Endothelial cell (in vitro differentiated cells): Measurements from ENCODE around the gene ZMYM2. TPM values are rescaled to one million over a fixed set of nuclear protein-coding genes. Genes with fewer than 3 reads are reported as not detected.

Source experiments
- DNase-seq: peaks from one replicate; pipeline ENCODE4 v3.0.0; 2021; ENCODE audit warnings: low spot score
- H3K27ac Mint-ChIP-seq: one replicate; pipeline ENCODE4 v1.8.0; 2021; ENCODE audit warnings: mixed read lengths, inconsistent platforms; ENCODE audit not compliant: unreplicated experiment
- H3K27me3 Mint-ChIP-seq: one replicate; pipeline ENCODE4 v1.8.0; 2021; ENCODE audit warnings: mild to moderate bottlenecking, moderate library complexity, mixed read lengths, inconsistent platforms; ENCODE audit not compliant: unreplicated experiment
- H3K36me3 Mint-ChIP-seq: one replicate; pipeline ENCODE4 v1.8.0; 2021; ENCODE audit warnings: mild to moderate bottlenecking, low read depth, mixed read lengths, inconsistent platforms; ENCODE audit not compliant: unreplicated experiment
- H3K4me1 Mint-ChIP-seq: one replicate; pipeline ENCODE4 v1.8.0; 2021; ENCODE audit warnings: mild to moderate bottlenecking, mixed read lengths, inconsistent platforms; ENCODE audit not compliant: unreplicated experiment
- H3K4me3 Mint-ChIP-seq: one replicate; pipeline ENCODE4 v1.8.0; 2021; ENCODE audit warnings: mild to moderate bottlenecking, mixed read lengths, inconsistent platforms; ENCODE audit not compliant: unreplicated experiment
- H3K9me3 Mint-ChIP-seq: one replicate; pipeline ENCODE4 v1.8.0; 2021; ENCODE audit warnings: mixed read lengths, inconsistent platforms; ENCODE audit not compliant: unreplicated experiment
- total RNA-seq: library from RNA; stranded (reverse); fragmentation: NEBNext Ultra II Directional; extraction: Animal tissue kit (Norgen Biotek cat#: 25700); gene quantifications from one replicate; pipeline ENCODE4 v1.2.1, GENCODE V29; 2021; ENCODE audit not compliant: unreplicated experiment
- TF ChIP-seq, protein P1 (sequence below): fragments of 200-600 bp; sonication (generic); IDR thresholded peaks from one replicate; pipeline ENCODE4 v1.5.0; 2021; ENCODE audit warnings: antibody characterized with exemption; ENCODE audit not compliant: unreplicated experiment

Gene ZMYM2
- total RNA-seq, 1 donor from 2014 or later: 124 TPM

DNA sequence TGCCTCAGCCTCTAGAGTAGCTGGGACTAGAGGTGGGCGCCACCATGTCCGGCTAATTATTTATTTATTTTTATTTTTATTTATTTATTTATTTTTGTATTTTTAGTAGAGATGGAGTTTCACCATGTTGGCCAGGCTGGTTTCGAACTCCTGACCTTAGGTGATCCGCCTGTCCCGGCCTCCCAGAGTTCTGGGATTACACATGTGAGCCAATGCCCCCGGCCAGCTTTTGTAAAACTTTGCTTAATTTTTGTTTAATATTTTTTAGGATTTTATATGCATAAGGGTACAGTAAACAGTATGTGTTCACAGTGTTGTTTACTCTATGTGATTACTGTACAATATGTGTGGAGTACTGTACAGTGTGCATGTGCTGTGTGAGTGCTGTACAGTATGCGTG is 98.7 kb downstream of the ZMYM2 start:
- Mint-ChIP-seq H3K4me1 (no peaks in the 10 kb centered on the region), H3K27me3 (peaks cover 1% of the 10 kb centered on the region), H3K27ac (no peak overlapping the region), H3K36me3 (peaks cover 29% of the 10 kb centered on the region), H3K9me3 (no peaks in the 10 kb centered on the region), H3K4me3 (no peak overlapping the region)
- TF ChIP-seq, protein P1, sequence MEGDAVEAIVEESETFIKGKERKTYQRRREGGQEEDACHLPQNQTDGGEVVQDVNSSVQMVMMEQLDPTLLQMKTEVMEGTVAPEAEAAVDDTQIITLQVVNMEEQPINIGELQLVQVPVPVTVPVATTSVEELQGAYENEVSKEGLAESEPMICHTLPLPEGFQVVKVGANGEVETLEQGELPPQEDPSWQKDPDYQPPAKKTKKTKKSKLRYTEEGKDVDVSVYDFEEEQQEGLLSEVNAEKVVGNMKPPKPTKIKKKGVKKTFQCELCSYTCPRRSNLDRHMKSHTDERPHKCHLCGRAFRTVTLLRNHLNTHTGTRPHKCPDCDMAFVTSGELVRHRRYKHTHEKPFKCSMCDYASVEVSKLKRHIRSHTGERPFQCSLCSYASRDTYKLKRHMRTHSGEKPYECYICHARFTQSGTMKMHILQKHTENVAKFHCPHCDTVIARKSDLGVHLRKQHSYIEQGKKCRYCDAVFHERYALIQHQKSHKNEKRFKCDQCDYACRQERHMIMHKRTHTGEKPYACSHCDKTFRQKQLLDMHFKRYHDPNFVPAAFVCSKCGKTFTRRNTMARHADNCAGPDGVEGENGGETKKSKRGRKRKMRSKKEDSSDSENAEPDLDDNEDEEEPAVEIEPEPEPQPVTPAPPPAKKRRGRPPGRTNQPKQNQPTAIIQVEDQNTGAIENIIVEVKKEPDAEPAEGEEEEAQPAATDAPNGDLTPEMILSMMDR: no peak
- no peak for DNase-seq

DNA sequence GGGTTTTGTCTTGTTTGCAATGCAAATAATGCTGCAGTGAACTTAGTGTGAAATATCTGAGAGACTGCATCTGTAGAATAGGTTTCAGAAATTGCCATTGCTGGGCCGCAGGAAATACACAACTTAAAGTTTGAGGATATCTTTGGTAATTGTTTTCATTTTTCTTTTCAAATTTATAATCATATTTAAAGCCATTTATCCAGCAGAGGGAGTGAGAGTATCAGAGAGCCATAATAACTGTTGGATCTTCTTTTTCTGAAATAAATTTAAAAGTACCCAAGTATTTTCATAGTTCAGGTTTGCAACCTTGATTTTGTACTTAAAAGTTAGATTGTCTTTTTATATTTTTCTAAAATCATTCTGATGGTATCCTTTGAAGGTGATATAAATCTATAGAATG is 99.4 kb downstream of the ZMYM2 start:
- Mint-ChIP-seq H3K27me3 (peaks cover 1% of the 10 kb centered on the region), H3K4me1 (no peaks in the 10 kb centered on the region), H3K4me3 (no peak overlapping the region), H3K36me3 (peaks cover 23% of the 10 kb centered on the region), H3K9me3 (no peaks in the 10 kb centered on the region), H3K27ac (no peak overlapping the region)
- no peak for DNase-seq
- TF ChIP-seq, protein P1: no peak

DNA sequence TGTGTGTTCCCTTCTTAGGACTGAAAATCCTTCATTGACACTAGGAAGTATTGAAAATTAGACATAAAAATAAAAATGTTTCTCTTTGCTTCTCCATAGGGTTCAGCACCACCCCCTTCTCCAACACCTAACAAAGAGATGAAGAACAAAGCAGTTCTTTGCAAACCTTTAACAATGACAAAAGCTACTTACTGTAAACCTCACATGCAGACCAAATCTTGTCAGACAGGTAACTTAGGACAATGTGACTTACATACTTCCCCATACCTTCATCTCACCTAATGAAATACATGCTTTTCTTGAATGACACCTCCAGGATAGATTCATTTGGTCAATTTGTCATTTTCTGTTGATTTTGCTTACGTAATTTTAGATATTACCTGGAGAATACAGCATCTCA is 99.9 kb downstream of the ZMYM2 start:
- Mint-ChIP-seq H3K4me3 (no peak overlapping the region), H3K9me3 (no peaks in the 10 kb centered on the region), H3K36me3 (peaks cover 23% of the 10 kb centered on the region), H3K27ac (no peak overlapping the region), H3K27me3 (peaks cover 1% of the 10 kb centered on the region), H3K4me1 (no peaks in the 10 kb centered on the region)
- TF ChIP-seq, protein P1: no peak
- no peak for DNase-seq

DNA sequence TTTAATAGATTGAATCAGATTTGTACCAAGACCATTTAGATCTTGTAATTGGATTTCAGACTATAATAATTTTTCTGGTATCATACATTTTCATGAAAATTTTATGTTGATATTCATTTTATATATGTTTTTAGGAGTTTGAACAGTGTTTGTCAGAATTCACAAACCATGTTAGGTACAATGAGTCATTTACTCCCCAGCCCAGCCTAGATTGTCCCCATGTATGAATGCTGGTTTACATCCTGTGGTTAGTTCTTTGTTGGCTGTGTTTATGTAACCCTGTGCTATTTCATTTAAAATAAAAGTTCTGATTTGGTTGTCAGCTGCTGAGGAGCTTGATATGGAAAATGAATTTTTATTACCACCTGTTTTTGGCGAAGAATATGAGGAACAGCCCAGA is 105.6 kb downstream of the ZMYM2 start:
- no peak for DNase-seq
- H3K27me3 Mint-ChIP-seq: peaks cover 4% of the 10 kb centered on the region
- TF ChIP-seq, protein P1: no peak
- peaks cover 22% of the 10 kb centered on the region for H3K36me3 Mint-ChIP-seq
- no peaks in the 10 kb centered on the region for H3K4me1 Mint-ChIP-seq
- no peak overlapping the region for H3K27ac Mint-ChIP-seq
- H3K9me3 Mint-ChIP-seq: no peaks in the 10 kb centered on the region
- no peak overlapping the region for H3K4me3 Mint-ChIP-seq

DNA sequence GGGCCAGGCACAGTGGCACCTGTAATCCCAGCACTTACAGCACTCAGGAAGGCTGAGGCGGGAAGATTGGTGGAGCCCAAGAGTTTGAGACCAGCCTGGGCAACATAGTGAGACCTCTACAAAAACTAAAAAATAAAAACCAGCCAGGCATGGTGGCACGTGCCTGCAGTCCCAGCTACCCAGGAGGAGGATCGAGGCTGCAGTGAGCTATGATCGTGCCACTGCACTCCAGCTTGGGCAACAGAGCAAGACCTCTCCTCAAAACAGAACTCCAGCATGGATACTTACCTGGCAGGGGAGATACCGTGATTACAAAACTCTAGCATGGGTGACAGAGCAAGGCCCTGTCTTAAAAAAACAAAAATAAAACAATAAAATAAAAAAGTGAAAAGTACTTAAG is 107.0 kb downstream of the ZMYM2 start:
- Mint-ChIP-seq H3K9me3 (no peaks in the 10 kb centered on the region), H3K27me3 (peaks cover 2% of the 10 kb centered on the region), H3K4me3 (no peak overlapping the region), H3K36me3 (peaks cover 19% of the 10 kb centered on the region), H3K4me1 (no peaks in the 10 kb centered on the region), H3K27ac (no peak overlapping the region)
- TF ChIP-seq, protein P1: no peak
- DNase-seq: no peak
